K562 (cell line): ENCODE measurements around the gene HCCS. TPM values are rescaled to one million over a fixed set of nuclear protein-coding genes. Genes with fewer than 3 reads are reported as not detected.
A peak's percentile ranks its signal among the peaks of the same experiment; 100 is the strongest.

ENCODE experiments used
- CTBP1 ChIP-seq: fragments of 450-650 bp; IDR thresholded peaks from 2 replicates; pipeline ENCODE4 v1.6.1; 2016; ENCODE audit warnings: borderline replicate concordance
- DACH1 ChIP-seq: fragments of 450-650 bp; IDR thresholded peaks from 2 replicates; pipeline ENCODE4 v1.6.1; 2018; ENCODE audit not compliant: partially characterized antibody
- FUS ChIP-seq: fragments of 200-400 bp; formaldehyde crosslinking; optimal IDR thresholded peaks from 2 replicates; pipeline ENCODE3; 2017; ENCODE audit warnings: low read depth, low read length
- HEY1 ChIP-seq: fragments of 250-450 bp; sonication (Bioruptor Pico); IDR thresholded peaks from 2 replicates; pipeline ENCODE4 v1.5.0; 2020; ENCODE audit warnings: mild to moderate bottlenecking, moderate library complexity, borderline replicate concordance
- PTTG1 ChIP-seq: fragments of 450-650 bp; IDR thresholded peaks from 2 replicates; pipeline ENCODE4 v1.6.1; 2016; ENCODE audit warnings: low read depth, mild to moderate bottlenecking, missing genetic modification characterization, missing compliant biosample characterization
- PYGO2 ChIP-seq: fragments of 450-650 bp; IDR thresholded peaks from 2 replicates; pipeline ENCODE4 v1.6.1; 2016; ENCODE audit warnings: mild to moderate bottlenecking, missing genetic modification characterization, moderate library complexity, missing compliant biosample characterization
- RBM14 ChIP-seq: fragments of 200-400 bp; formaldehyde crosslinking; IDR thresholded peaks from 2 replicates; pipeline ENCODE4 v1.6.1; 2018; ENCODE audit warnings: low read depth, mild to moderate bottlenecking, low read length, moderate library complexity, borderline replicate concordance; ENCODE audit not compliant: insufficient read depth
- ZNF253 ChIP-seq: fragments of 250-450 bp; sonication (Bioruptor Pico); conservative IDR thresholded peaks from 2 replicates; pipeline ENCODE4 v1.6.1; 2021; ENCODE audit warnings: mild to moderate bottlenecking
- ZNF41 ChIP-seq: fragments of 250-450 bp; sonication (Bioruptor Pico); conservative IDR thresholded peaks from 2 replicates; pipeline ENCODE4 v1.4.0; 2020; ENCODE audit warnings: mild to moderate bottlenecking
- ZNF445 ChIP-seq: fragments of 250-450 bp; sonication (Bioruptor Pico); IDR thresholded peaks from 2 replicates; pipeline ENCODE4 v1.4.0; 2020; ENCODE audit warnings: low read depth, mild to moderate bottlenecking, moderate library complexity
- ZNF766 ChIP-seq: fragments of 200-800 bp; sonication (Bioruptor generic); conservative IDR thresholded peaks from 2 replicates; pipeline ENCODE4 v1.6.1; 2016; ENCODE audit warnings: missing genetic modification characterization, missing compliant biosample characterization
- polyA plus RNA-seq, 8 experiments: library from polyadenylated mRNA; depleted of rRNA in 4 of 8; stranded (reverse) in 5 of 8; unstranded in 3 of 8; fragments of >200 nt; fragmentation: Nextera tagmentation in 2 of 8; fragmentation: Illumina TruSeq in 1 of 8; extraction: Ambion mirVana in 2 of 8; extraction: Trizol in 1 of 8; gene quantifications; 2 replicates each; pipeline versions ENCODE4 v1.2.1 to v1.2.3, GENCODE V29; 2011 to 2014; ENCODE audit warnings: inconsistent platforms in 1 of 8, missing spikeins in 1 of 8
- total RNA-seq, 7 experiments: library from RNA; depleted of rRNA in 6 of 7; stranded (reverse); fragments of >200 nt in 6 of 7; fragmentation: Illumina TruSeq in 2 of 7; extraction: Trizol in 2 of 7; gene quantifications; 2 replicates each; pipeline versions ENCODE4 v1.2.1 to v1.2.3, GENCODE V29; 2011 to 2021; ENCODE audit warnings: low replicate concordance in 1 of 7
- TF ChIP-seq, protein P1 (sequence below), 2 experiments: fragments of 450-650 bp; formaldehyde crosslinking in 1 of 2; IDR thresholded peaks; 2 replicates each; pipeline versions ENCODE4 v1.4.0 to v1.6.1; 2014 to 2020; ENCODE audit warnings: mild to moderate bottlenecking in 2 of 2, borderline replicate concordance in 1 of 2, low read depth in 1 of 2
- TF ChIP-seq, protein P2 (sequence below): IDR thresholded peaks from 2 replicates; pipeline ENCODE4 v1.6.1; 2011; ENCODE audit warnings: borderline replicate concordance, low read depth, mild to moderate bottlenecking, moderate library complexity, low read length; ENCODE audit not compliant: insufficient read depth, poor library complexity, severe bottlenecking
- TF ChIP-seq, protein P3 (sequence below): fragments of 450-650 bp; formaldehyde crosslinking; IDR thresholded peaks from 2 replicates; pipeline ENCODE4 v1.4.0; 2020; ENCODE audit warnings: mild to moderate bottlenecking, moderate library complexity

Gene HCCS
- total and polyA plus RNA-seq, 9 of the 15 experiments (the other 6 are each of a cell fraction or from before 2014, with no cell fraction given): 22.9 to 81.5 (median 66.9) TPM

DNA sequence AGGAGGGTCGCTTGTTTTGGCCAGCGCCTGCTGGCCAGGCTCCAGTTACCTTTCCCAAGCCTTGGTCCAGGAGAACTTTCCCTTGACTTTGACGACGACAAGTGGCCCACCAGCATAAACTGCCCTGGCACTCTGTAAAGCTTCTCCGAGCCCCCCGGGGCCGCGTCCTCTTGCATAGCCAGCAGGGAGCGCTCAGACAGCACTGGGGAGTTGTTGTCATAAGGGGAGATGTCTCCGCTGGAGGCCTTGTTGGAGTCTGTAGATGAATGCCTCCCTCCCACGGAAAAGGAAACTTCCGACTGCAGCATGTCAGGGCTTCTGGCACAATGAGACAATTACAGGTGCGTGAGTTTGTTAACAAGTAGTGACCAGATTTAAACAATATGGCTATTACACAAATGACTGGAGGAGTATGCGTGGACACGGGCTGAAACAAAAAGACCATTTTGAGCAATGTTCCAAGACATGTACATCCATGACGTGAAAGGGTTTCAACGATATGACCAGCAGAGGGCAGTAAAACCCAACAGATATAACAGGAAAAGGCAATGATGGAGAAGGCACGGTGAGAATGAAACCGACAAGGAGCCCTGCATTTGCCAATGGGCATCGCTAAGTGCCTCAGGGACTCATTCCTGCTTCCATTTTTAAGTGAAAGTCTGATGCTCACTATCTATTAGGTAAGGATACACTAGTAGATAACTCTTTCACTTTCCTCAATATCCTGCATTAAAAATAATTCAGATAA, 33.0 kb downstream of the HCCS start (continued):
- TF ChIP-seq, protein P1, sequence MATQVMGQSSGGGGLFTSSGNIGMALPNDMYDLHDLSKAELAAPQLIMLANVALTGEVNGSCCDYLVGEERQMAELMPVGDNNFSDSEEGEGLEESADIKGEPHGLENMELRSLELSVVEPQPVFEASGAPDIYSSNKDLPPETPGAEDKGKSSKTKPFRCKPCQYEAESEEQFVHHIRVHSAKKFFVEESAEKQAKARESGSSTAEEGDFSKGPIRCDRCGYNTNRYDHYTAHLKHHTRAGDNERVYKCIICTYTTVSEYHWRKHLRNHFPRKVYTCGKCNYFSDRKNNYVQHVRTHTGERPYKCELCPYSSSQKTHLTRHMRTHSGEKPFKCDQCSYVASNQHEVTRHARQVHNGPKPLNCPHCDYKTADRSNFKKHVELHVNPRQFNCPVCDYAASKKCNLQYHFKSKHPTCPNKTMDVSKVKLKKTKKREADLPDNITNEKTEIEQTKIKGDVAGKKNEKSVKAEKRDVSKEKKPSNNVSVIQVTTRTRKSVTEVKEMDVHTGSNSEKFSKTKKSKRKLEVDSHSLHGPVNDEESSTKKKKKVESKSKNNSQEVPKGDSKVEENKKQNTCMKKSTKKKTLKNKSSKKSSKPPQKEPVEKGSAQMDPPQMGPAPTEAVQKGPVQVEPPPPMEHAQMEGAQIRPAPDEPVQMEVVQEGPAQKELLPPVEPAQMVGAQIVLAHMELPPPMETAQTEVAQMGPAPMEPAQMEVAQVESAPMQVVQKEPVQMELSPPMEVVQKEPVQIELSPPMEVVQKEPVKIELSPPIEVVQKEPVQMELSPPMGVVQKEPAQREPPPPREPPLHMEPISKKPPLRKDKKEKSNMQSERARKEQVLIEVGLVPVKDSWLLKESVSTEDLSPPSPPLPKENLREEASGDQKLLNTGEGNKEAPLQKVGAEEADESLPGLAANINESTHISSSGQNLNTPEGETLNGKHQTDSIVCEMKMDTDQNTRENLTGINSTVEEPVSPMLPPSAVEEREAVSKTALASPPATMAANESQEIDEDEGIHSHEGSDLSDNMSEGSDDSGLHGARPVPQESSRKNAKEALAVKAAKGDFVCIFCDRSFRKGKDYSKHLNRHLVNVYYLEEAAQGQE (IDR thresholded peaks at IDR 0.05; ENCODE audit: borderline replicate concordance): peak; percentile 75; the same call in 1 of the 2 replicates
- TF ChIP-seq, protein P1 (CRISPR knock-in tag; IDR thresholded peaks at IDR 0.05; ENCODE audit: low read depth): no peak
- TF ChIP-seq CTBP1 (peak; percentile 29; the same call in 1 of the 2 replicates), RBM14 (no peak), PTTG1 (no peak), ZNF253 (no peak), DACH1 (no peak), HEY1 (CRISPR knock-in tag) (no peak), ZNF41 (no peak), PYGO2 (tag) (no peak), ZNF766 (CRISPR knock-in tag) (no peak), FUS (no peak), ZNF445 (no peak)
- TF ChIP-seq, protein P2, sequence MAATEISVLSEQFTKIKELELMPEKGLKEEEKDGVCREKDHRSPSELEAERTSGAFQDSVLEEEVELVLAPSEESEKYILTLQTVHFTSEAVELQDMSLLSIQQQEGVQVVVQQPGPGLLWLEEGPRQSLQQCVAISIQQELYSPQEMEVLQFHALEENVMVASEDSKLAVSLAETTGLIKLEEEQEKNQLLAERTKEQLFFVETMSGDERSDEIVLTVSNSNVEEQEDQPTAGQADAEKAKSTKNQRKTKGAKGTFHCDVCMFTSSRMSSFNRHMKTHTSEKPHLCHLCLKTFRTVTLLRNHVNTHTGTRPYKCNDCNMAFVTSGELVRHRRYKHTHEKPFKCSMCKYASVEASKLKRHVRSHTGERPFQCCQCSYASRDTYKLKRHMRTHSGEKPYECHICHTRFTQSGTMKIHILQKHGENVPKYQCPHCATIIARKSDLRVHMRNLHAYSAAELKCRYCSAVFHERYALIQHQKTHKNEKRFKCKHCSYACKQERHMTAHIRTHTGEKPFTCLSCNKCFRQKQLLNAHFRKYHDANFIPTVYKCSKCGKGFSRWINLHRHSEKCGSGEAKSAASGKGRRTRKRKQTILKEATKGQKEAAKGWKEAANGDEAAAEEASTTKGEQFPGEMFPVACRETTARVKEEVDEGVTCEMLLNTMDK: no peak
- TF ChIP-seq, protein P3, sequence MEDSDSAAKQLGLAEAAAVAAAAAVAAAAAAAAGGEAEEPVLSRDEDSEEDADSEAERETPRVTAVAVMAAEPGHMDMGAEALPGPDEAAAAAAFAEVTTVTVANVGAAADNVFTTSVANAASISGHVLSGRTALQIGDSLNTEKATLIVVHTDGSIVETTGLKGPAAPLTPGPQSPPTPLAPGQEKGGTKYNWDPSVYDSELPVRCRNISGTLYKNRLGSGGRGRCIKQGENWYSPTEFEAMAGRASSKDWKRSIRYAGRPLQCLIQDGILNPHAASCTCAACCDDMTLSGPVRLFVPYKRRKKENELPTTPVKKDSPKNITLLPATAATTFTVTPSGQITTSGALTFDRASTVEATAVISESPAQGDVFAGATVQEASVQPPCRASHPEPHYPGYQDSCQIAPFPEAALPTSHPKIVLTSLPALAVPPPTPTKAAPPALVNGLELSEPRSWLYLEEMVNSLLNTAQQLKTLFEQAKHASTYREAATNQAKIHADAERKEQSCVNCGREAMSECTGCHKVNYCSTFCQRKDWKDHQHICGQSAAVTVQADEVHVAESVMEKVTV: 0 out of 2 replicates have a peak, but pooled peaks have one; percentile 32
